Measurements from ENCODE around the gene PHC2.

PHC2 gene

GRCh38 chr1:33420870-33421775 is 9.8 kb downstream of the PHC2 start:
- DNase-seq (ENCODE audit: low spot score) = no peak

GRCh38 chr1:33418811-33419210 is 12.1 kb downstream of the PHC2 start:
- DNase-seq (ENCODE audit: low spot score) = no peak

GRCh38 chr1:33414879-33415278 is 16.0 kb downstream of the PHC2 start:
- DNase-seq (ENCODE audit: low spot score) = no peak

- DNase-seq (ENCODE audit: low spot score) = no peak
Measured at GRCh38 chr1:33410091-33410701, 20.7 kb downstream of the PHC2 start.

- DNase-seq (ENCODE audit: low spot score) = no peak
Measured at GRCh38 chr1:33408093-33408436, 22.8 kb downstream of the PHC2 start.

- no peak for DNase-seq (ENCODE audit: low spot score)
Measured at GRCh38 chr1:33407352-33408092, 23.4 kb downstream of the PHC2 start.

GRCh38 chr1:33402206-33402605 is 28.7 kb downstream of the PHC2 start:
- DNase-seq (ENCODE audit: low spot score) = no peak

GRCh38 chr1:33401471-33401870 is 29.4 kb downstream of the PHC2 start:
- DNase-seq (ENCODE audit: low spot score) = no peak

GRCh38 chr1:33400153-33400911 is 30.6 kb downstream of the PHC2 start:
- DNase-seq (ENCODE audit: low spot score) = no peak

- DNase-seq (ENCODE audit: low spot score) = no peak
Measured at GRCh38 chr1:33399375-33399774, 31.5 kb downstream of the PHC2 start.

- no peak for DNase-seq (ENCODE audit: low spot score)
Measured at GRCh38 chr1:33397994-33398393, 32.9 kb downstream of the PHC2 start.

GRCh38 chr1:33397125-33397506 is 33.8 kb downstream of the PHC2 start:
- DNase-seq (ENCODE audit: low spot score) = no peak

- DNase-seq (ENCODE audit: low spot score) = no peak
Measured at GRCh38 chr1:33396188-33397124, 34.4 kb downstream of the PHC2 start.

GRCh38 chr1:33394770-33395169 is 36.1 kb downstream of the PHC2 start:
- DNase-seq (ENCODE audit: low spot score) = no peak

GRCh38 chr1:33393991-33394390 is 36.9 kb downstream of the PHC2 start:
- no peak for DNase-seq (ENCODE audit: low spot score)

GRCh38 chr1:33393524-33393923 is 37.4 kb downstream of the PHC2 start:
- DNase-seq (ENCODE audit: low spot score) = no peak

- DNase-seq (ENCODE audit: low spot score) = no peak
Measured at GRCh38 chr1:33392639-33393038, 38.3 kb downstream of the PHC2 start.

GRCh38 chr1:33392206-33392605 is 38.7 kb downstream of the PHC2 start:
- no peak for DNase-seq (ENCODE audit: low spot score)

- DNase-seq (ENCODE audit: low spot score) = no peak
Measured at GRCh38 chr1:33391343-33392078, 39.4 kb downstream of the PHC2 start.

GRCh38 chr1:33390542-33390941 is 40.4 kb downstream of the PHC2 start:
- DNase-seq (ENCODE audit: low spot score) = no peak
